Activated gamma-delta T cell treated with anti-CD3 and anti-CD28 coated beads, Interleukin-2, amount 50 U/mL, for 16 hours (primary cell): Measurements from ENCODE around the gene MAGEF1.

Experiments used
- DNase-seq: peaks from one replicate; pipeline ENCODE4 v3.0.0-alpha.2; 2020; ENCODE audit warnings: low read depth

Gene MAGEF1

GRCh38 chr3:184669578-184669977 is 42.3 kb downstream of the MAGEF1 start:
- DNase-seq = no peak

- no peak for DNase-seq
These were observed 45.4 kb downstream of the MAGEF1 start for GRCh38 chr3:184666442-184666841.

- no peak for DNase-seq
These were observed 46.8 kb downstream of the MAGEF1 start for GRCh38 chr3:184665101-184665500.

- DNase-seq = no peak
These were observed 48.1 kb downstream of the MAGEF1 start for GRCh38 chr3:184663756-184664155.

- no peak for DNase-seq
These were observed 48.5 kb downstream of the MAGEF1 start for GRCh38 chr3:184663356-184663755.

GRCh38 chr3:184662187-184662586 is 49.7 kb downstream of the MAGEF1 start:
- DNase-seq = no peak

GRCh38 chr3:184660931-184661330 is 50.9 kb downstream of the MAGEF1 start:
- DNase-seq = no peak
